Measurements from ENCODE around the gene INF2. TPM values are rescaled to one million over a fixed set of nuclear protein-coding genes. Genes with fewer than 3 reads are reported as not detected.

INF2 gene
- total and polyA plus RNA-seq, 4 donors, result 13.1 to 51.6 (median 25.5) TPM

GRCh38 chr14:104719343-104719742 lies 29.9 kb downstream of the INF2 start:
- no peak for DNase-seq (ENCODE audit: low spot score)
- TF ChIP-seq RAD21 (IDR thresholded peaks at IDR 0.05), result no peak
- no peak for TF ChIP-seq CTCF (IDR thresholded peaks at IDR 0.05; ENCODE audit: low read depth, low read length, missing input control)
- no peak for TF ChIP-seq REST (IDR thresholded peaks at IDR 0.05)
- no peak for TF ChIP-seq NR2F2 (IDR thresholded peaks at IDR 0.05)
- TF ChIP-seq YY1 (IDR thresholded peaks at IDR 0.05), result no peak
- no peak for TF ChIP-seq GABPA (IDR thresholded peaks at IDR 0.05 in 1 of 2, conservative IDR thresholded peaks at IDR 0.05 in 1 of 2)
- no peak for TF ChIP-seq ATF3 (IDR thresholded peaks at IDR 0.05)
- no peak for TF ChIP-seq TAF1 (conservative IDR thresholded peaks at IDR 0.05)
- TF ChIP-seq HNF4G (IDR thresholded peaks at IDR 0.05), result no peak
- TF ChIP-seq FOXA2 (IDR thresholded peaks at IDR 0.05), result no peak
- no peak for TF ChIP-seq SP1 (IDR thresholded peaks at IDR 0.05)
- no peak for TF ChIP-seq EGR1 (IDR thresholded peaks at IDR 0.05; ENCODE audit: low read depth in 2 of 2)
- no peak for TF ChIP-seq RXRA (IDR thresholded peaks at IDR 0.05)
- no peak for TF ChIP-seq FOXA1 (IDR thresholded peaks at IDR 0.05)
- no peak for TF ChIP-seq JUND (IDR thresholded peaks at IDR 0.05)
- TF ChIP-seq ZBTB33 (IDR thresholded peaks at IDR 0.05), result no peak
- no peak for TF ChIP-seq MAX (IDR thresholded peaks at IDR 0.05)
- TF ChIP-seq HNF4A (conservative IDR thresholded peaks at IDR 0.05), result no peak
- no peak overlapping the region for H3K27ac ChIP-seq (ENCODE audit: low read depth in 1 of 2, low read length in 2 of 2)
- whole genome bisulfite sequencing, result 90% methylated on average over 15 of the region's 15 CpGs
- H3K4me3 ChIP-seq (ENCODE audit: low read depth in 1 of 3, low read length in 3 of 3), result no peak overlapping the region
- H3K9ac ChIP-seq (ENCODE audit: low read depth in 1 of 2, low read length in 2 of 2), result no peak overlapping the region
- no peaks in the 10 kb centered on the region for H3K9me3 ChIP-seq (ENCODE audit: control insufficient read depth in 4 of 4, low read length in 3 of 4)
- no peaks in the 10 kb centered on the region for H3K27me3 ChIP-seq (ENCODE audit: control insufficient read depth in 4 of 4, insufficient read depth in 4 of 4, low read length in 3 of 4)
- peaks cover 4 to 23% (median 14%) of the 10 kb centered on the region in 4 donors for H3K36me3 ChIP-seq (ENCODE audit: control insufficient read depth in 4 of 4, insufficient read depth in 3 of 4, low read depth in 1 of 4, low read length in 3 of 4)
- peaks cover 3 to 16% (median 6%) of the 10 kb centered on the region in 4 donors for H3K4me1 ChIP-seq (ENCODE audit: control insufficient read depth in 4 of 4, insufficient read depth in 4 of 4, low read length in 3 of 4)
